NCI-H460 (cell line): ENCODE results near the gene SLC30A10. TPM values are rescaled to one million over a fixed set of nuclear protein-coding genes. Genes with fewer than 3 reads are reported as not detected.
"Not testable (repeated sequence)": the region's sequence is repeated elsewhere in the genome, so short reads cannot be mapped to it uniquely, and the experiment has no call there.

ENCODE experiments used
- DNase-seq: peaks from one replicate; pipeline ENCODE4 v3.0.0-alpha.2; 2016; ENCODE audit warnings: low read depth; ENCODE audit errors: extremely low read depth
- total RNA-seq: library from RNA; depleted of rRNA; stranded (reverse); fragments of >200 nt; shearing (Covaris generic); gene quantifications from 2 replicates; pipeline ENCODE4 v1.2.3, GENCODE V29; 2014

The SLC30A10 gene
- total RNA-seq, 1 experiment from 2014 or later, result not detected

GRCh38 chr1:219928791-219929118 is 398 bp upstream of the SLC30A10 start:
- DNase-seq, result no peak

DNA sequence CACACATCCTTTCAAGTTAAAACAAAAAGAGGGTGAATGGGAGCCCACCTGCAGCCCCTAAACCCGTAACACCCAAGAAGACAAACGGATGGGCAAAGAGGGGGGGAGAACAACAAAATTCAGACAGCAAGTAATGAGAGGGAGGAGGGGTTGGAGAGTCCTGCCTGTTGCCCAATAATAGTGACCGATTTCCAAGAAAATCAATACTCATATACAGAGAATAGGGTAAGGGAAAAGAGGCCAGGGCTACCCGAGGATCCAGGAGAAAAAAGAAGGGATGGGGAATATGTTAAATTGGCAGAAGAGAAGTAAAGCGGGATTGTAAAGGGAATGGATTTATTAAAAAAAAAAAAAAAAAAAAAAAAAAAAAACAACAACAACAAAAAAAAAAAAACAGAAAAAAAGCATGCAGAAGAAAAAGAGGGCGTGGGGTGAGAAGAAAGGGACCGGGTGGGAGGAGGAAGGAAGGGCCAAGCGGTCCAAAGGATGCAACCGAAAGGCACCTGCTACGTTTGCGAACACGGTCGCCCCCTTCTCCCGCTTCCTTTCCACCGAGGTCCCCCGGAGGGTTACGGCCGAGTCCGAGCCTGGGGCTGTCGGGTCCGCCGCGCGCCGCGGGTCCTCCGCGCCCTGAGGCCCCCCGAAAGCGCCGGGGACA is 930 bp downstream of the SLC30A10 start:
- no peak for DNase-seq

- no peak for DNase-seq
These were observed 1.9 kb downstream of the SLC30A10 start for GRCh38 chr1:219926363-219926998.

DNA sequence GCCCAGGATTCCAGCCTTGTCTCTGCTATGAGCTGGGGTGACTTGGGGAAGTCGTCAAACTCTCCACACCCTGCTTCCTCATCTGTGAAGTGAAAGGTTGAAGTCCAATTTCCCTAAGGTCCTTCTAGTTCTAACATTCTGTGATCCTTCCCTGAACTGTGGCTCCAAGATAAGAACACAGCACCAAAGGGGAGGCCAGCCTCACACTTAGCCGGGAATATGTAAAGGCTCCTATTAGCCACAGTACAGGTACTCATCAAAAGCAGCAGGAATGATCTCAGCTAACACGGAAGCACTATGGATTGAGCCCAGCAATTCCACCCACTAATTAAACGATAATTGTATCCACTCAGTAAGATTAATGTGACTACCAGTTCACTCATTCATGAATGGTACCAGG is 4.0 kb downstream of the SLC30A10 start:
- no peak for DNase-seq

DNA sequence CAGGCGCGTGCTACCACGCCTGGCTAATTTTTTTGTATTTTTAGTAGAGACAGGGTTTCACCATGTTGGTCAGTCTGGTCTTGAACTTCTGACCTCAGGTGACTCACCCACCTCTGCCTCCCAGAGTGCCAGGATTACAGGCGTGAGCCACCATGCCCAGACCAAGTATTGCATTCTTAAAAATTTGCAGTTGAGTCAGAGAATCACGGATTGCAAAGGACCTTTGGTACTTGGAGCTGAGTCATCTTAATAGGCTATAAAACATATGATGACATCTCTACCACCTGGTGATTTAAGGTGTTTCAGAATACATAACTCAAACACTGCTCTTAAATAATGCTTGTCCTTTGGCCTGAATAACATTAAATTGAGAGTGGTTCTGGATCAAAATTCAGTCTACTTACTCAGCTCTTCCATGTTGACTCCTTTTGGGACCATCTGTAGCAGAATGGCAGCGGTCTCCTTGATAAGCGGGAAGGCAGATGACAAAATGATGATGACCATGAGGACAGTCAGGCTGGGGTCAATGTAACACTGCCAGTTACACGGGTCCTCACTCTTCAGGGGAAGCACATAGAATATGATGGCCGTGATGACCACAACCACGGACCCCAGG is 10.4 kb downstream of the SLC30A10 start:
- no peak for DNase-seq

GRCh38 chr1:219917281-219917680 is 11.1 kb downstream of the SLC30A10 start:
- DNase-seq, result no peak

GRCh38 chr1:219916257-219916656 is 12.1 kb downstream of the SLC30A10 start:
- DNase-seq, result no peak

DNA sequence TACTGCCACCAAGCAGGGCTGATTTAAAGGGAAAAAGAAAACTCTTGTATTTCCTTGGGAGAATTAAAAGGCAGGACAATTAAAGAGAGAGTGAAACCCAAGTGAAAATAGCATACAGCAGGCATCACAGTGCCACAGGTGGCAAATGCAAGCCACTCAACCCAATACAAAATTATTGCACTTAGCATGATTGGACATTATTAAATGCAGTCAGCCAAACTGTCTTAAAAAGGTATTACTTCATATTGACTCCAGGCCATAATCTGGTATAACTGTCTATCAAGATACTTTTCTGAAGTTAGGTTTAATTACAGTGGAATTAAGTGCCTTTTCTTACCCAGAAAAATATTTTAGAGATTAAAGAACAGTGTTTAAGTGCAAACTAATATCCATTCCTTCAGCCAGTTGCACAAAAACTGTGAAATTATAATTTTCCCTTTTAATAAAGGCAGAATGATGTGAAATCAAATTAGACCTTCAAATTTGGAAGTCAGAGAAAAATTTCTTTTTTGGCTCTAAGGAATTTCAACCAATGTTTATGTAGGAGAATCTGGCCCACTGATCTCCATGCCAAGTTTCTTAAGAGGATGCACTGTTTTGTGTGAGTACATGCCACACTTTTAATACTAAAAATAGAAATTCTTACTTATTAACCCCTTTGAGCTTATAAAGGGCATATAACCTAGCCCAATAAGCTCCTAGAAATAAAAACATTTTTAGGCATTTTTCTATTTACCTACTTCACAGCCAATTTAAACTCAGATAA is 15.2 kb downstream of the SLC30A10 start:
- DNase-seq, result no peak

DNA sequence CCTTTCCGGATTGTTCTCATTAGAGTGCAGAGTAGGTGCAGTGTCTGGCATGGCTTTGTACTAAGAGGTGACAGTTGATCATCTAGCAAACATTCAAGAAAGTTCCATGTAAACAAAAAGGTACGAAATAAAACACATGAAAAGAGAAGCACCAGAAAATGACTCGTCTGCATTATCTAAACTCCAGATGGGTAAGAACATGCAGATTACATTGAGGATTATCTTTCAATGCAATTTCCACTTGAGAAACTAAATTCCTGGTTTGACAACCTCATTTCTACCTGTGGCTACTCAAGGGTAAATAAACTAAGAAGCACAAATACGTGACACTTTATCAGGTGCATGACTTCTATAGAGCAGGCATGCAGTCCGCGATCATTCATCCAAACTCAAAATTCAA is 17.6 kb downstream of the SLC30A10 start:
- DNase-seq, result no peak

DNA sequence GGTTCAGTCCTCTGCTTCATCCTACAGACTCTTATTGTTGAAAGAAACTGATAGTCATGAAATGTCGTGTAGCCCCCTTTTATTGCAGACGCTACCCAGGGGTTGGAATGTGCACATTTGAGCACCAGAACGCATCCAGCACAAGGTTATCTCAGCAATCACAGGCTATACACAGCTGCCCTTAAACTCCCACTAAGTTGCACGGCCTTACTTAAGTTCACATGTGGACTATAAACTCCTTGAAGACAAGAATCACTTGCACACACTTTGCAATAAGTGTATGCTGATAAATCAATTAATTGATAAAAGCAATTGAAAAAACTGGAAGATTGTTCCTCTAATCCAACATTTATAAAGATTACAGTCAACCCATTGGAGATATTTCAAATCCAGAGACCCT is 18.9 kb downstream of the SLC30A10 start:
- DNase-seq, result no peak

DNA sequence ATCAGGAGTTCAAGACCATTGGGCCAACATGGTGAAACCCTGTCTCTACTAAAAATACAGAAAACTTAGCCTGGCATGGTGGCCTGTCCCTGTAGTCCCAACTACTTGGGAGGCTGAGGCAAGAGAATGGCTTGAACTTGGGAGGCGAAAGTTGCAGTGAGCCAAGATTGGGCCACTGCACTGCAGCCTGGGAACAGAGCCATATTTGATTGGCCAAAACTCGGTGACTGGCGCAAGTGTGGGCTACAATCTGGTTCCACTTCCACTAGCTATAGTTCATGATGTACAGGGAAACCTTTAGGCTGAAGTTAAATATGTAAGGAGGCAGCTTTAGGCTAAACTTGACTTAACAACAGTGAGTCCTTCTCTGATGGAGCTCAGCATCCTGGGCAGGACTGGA is 20.2 kb downstream of the SLC30A10 start:
- DNase-seq, result no peak

DNA sequence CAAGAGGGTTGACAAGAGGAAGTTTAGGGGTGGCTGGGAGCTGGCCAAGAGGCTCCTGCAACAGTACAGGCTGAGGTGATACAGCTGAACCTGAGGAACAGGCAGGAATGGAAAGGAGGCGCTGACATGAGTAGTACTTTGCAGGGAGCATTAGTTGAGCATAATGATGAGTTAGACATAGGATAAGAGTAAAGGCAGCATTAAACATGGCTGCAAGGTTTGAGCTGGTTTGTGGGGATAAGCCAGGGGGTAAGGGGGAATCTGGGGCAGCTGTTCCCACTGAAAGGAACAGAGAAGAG is 20.6 kb downstream of the SLC30A10 start:
- no peak for DNase-seq

DNA sequence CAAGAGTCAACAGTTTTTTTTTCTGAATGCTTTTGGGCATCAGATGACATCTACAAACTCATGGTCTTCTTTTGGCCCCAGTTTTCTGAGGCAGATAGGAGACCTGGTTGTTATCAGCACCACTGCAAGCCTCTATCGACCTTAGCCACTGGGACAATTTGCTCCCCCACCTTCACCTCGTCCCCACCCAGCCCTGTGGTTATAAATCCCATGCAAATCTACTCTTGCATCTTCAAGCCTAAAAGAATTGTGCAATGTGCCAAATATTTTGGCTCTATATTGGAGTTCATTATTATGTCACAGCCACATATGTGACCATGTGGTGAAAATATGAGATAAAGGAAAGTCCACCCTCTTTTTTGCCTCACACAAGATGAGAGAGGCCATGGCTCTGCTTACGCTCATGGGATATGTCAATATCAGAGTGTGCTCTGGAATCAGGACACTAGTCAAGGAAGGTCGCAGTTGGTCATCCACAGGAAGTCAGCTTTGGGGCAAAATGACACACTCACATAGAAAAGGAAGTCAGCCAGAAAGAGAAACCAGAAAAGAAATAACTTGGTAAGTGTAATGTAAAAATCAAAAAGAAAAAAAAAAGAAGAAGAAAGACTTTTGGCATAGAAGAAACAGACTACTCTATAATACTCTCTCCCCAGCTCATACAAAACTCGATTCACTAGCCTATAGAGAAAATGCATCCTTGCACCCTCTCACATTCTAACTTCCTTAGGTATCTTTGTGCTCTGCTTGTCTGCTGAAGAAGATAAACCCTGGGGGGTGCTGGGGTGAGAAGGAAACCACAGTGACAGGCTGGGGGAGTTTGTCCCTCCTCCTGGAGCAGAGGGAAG is 21.2 kb downstream of the SLC30A10 start:
- no peak for DNase-seq

DNA sequence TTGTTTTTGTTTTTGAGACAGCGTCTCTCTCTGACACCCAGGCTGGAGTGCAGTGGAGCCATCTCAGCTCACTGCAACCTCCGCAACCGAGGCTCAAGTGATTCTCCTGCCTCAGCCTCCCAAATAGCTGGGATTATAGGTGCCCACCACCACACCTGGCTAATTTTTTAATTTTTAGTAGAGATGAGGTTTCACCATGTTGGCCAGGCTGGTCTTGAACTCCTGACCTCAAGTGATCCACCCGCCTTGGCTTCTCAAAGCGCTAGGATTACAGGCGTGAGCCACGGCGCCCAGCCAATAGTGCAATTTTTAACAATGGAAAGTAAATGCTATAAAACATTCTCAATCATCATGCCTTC is 21.8 kb downstream of the SLC30A10 start:
- not testable (repeated sequence) for DNase-seq

- no peak for DNase-seq
These were observed 22.8 kb downstream of the SLC30A10 start for GRCh38 chr1:219905524-219905923.

GRCh38 chr1:219904934-219905333 is 23.4 kb downstream of the SLC30A10 start:
- no peak for DNase-seq

- no peak for DNase-seq
These were observed 24.9 kb downstream of the SLC30A10 start for GRCh38 chr1:219903353-219903871.

- no peak for DNase-seq
These were observed 25.4 kb downstream of the SLC30A10 start for GRCh38 chr1:219902951-219903350.

- no peak for DNase-seq
These were observed 27.5 kb downstream of the SLC30A10 start for GRCh38 chr1:219900882-219901281.

DNA sequence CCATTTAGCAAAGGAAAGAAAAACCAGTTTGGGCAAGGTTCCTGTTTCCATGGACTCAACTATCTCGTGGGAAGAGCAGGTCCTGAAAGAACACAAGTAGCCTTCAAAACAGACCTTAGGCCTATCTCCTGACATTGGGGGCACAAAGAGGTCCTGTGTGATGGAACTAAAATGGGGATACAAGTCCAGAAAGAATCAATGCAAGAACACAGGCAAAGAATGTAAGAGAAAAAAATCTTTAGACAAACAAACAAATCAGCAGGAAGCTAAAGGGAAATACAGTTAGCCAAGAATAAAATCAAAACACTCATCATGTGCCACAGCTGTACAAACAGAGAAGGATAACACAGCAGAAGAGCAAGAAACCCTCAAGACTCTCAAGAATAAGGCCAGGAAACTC is 28.2 kb downstream of the SLC30A10 start:
- DNase-seq, result no peak

- no peak for DNase-seq
These were observed 30.0 kb downstream of the SLC30A10 start for GRCh38 chr1:219898375-219898774.
